Nephron progenitor cell (in vitro differentiated cells): ENCODE measurements around the gene CDK5RAP1.

Experiments
- DNase-seq: peaks from one replicate; pipeline ENCODE4 v3.0.0; 2021
- H3K27ac Mint-ChIP-seq: 2 replicates; pipeline ENCODE4 v1.8.0; 2021; ENCODE audit warnings: mild to moderate bottlenecking, moderate library complexity, mixed read lengths
- H3K27me3 Mint-ChIP-seq: 2 replicates; pipeline ENCODE4 v1.8.0; 2021; ENCODE audit warnings: mild to moderate bottlenecking, low read depth, mixed read lengths; ENCODE audit not compliant: poor library complexity
- H3K36me3 Mint-ChIP-seq: 2 replicates; pipeline ENCODE4 v1.8.0; 2021; ENCODE audit warnings: low read depth, mixed read lengths
- H3K4me1 Mint-ChIP-seq: 2 replicates; pipeline ENCODE4 v1.8.0; 2021; ENCODE audit warnings: mixed read lengths
- H3K4me3 Mint-ChIP-seq: 2 replicates; pipeline ENCODE4 v1.8.0; 2021; ENCODE audit warnings: mild to moderate bottlenecking, moderate library complexity, mixed read lengths
- H3K9me3 Mint-ChIP-seq: 2 replicates; pipeline ENCODE4 v1.8.0; 2021; ENCODE audit warnings: mild to moderate bottlenecking, moderate library complexity, mixed read lengths
- TF ChIP-seq, protein P1 (sequence below): fragments of 200-600 bp; sonication (generic); IDR thresholded peaks from 2 replicates; pipeline ENCODE4 v1.5.0; 2021; ENCODE audit warnings: antibody characterized with exemption

The CDK5RAP1 gene

DNA sequence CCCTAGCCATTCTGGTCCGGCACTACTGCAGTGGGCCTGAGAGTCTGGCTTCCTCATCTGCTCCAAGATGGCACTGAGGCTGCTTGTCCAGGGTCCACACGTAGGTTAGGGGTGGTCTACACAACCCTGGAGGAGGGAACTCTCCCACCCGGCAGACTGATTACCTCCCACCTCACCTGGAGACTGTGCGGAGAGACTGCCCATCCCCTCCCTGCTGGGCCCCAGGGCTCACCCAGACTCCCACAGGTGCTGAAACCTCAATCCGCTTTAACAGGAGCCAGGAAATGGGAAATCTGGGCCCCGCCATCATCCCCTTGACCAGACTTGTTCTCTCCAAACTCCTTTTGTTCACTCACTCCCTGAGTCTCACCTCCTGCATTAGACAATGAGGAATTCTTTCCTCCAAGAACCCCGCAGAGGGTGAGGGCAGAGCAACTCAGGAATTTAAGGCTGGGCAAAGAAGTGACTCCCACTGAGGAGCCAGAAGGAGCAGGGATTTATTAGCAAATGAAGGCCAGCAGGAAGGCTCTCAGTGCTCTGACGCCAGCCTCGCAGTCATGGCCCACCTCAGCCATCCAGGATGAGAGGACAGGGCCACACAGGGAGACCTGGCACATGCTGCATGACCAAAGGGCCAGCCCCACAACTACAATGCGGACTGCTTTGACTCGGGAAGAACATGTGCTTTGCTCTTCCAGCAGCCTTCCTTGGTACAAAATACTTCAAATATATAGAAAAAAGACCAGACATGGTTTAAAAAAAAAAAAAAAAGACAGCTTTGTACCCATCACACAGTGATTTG, 53.0 kb downstream of the CDK5RAP1 start:
- Mint-ChIP-seq H3K36me3 (peaks cover 16% of the 10 kb centered on the region), H3K27ac (no peak overlapping the region), H3K27me3 (no peaks in the 10 kb centered on the region), H3K4me3 (no peak overlapping the region), H3K4me1 (peaks cover 12% of the 10 kb centered on the region), H3K9me3 (no peaks in the 10 kb centered on the region)
- no peak for DNase-seq
- TF ChIP-seq, protein P1, sequence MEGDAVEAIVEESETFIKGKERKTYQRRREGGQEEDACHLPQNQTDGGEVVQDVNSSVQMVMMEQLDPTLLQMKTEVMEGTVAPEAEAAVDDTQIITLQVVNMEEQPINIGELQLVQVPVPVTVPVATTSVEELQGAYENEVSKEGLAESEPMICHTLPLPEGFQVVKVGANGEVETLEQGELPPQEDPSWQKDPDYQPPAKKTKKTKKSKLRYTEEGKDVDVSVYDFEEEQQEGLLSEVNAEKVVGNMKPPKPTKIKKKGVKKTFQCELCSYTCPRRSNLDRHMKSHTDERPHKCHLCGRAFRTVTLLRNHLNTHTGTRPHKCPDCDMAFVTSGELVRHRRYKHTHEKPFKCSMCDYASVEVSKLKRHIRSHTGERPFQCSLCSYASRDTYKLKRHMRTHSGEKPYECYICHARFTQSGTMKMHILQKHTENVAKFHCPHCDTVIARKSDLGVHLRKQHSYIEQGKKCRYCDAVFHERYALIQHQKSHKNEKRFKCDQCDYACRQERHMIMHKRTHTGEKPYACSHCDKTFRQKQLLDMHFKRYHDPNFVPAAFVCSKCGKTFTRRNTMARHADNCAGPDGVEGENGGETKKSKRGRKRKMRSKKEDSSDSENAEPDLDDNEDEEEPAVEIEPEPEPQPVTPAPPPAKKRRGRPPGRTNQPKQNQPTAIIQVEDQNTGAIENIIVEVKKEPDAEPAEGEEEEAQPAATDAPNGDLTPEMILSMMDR = no peak

DNA sequence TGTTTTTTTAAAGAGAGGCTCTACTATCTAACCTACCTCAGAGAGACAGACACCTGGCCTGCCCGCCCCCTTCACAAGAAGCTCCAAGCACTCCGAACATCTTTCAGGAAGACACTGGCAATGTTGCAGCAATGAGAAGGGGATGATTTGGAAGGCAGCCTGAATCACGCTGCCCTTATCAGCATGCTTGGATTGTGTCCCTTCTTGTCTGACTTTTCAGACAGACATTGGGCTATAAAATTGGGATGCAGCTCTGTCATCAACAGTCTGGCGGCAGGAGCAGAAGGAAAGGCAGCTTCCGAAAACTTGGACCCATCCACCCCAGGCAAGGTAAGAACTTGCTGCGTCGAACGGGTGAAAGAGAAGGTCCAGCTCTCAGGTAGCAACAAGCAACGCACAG, 56.0 kb downstream of the CDK5RAP1 start:
- Mint-ChIP-seq H3K27me3 (no peaks in the 10 kb centered on the region), H3K4me3 (no peak overlapping the region), H3K4me1 (peaks cover 14% of the 10 kb centered on the region), H3K9me3 (no peaks in the 10 kb centered on the region), H3K27ac (no peak overlapping the region), H3K36me3 (peaks cover 9% of the 10 kb centered on the region)
- no peak for DNase-seq
- TF ChIP-seq, protein P1 = no peak

DNA sequence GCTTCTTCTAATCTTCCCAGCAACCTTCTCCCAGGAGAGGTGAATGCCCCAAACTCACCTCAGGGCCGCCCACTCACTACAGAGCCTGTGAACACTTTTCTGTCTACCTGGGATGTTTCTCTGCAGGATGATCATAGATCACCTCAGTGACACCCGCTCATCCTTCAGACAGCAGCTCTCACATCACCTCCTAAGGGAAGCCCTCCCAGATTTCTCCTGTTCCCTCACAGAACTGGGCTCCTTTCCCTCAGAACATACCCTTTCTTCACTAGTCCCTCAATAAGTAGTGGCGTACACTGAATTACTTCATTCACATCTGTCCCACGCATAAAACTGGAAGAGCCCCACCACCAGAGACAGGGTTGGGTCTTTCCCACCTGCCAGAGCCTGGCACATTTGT, 57.8 kb downstream of the CDK5RAP1 start:
- Mint-ChIP-seq H3K27me3 (no peaks in the 10 kb centered on the region), H3K36me3 (no peaks in the 10 kb centered on the region), H3K9me3 (no peaks in the 10 kb centered on the region), H3K4me3 (no peak overlapping the region), H3K27ac (no peak overlapping the region), H3K4me1 (peaks cover 14% of the 10 kb centered on the region)
- DNase-seq = no peak
- TF ChIP-seq, protein P1 = no peak

DNA sequence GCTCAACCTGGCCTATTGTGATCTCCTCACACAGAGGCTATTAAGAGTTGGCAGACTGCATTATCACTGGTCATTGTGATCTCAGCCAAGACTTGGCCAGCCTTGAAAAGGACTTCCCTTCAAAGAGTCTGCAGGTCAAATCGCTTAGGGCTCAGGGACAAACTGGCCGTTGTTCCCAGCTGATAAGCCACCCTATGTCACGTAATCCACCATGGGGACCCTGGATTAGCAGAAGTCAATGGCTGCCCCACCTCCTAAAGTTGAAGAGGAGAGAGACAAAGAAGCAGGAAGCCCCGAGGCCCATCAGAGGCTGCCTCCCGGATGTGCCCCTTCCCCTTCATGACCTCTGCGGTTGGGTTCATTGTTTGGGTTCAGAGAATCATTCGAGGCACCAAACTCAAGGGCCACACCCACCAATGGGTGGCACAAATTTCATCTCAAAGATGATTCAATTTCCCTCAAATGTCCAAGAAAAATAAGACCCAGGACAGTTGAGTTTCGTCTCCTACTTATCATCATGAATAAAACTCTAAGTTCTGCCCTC, 61.7 kb downstream of the CDK5RAP1 start:
- DNase-seq = no peak
- H3K27me3 Mint-ChIP-seq = no peaks in the 10 kb centered on the region
- H3K4me1 Mint-ChIP-seq = peaks cover 6% of the 10 kb centered on the region
- no peaks in the 10 kb centered on the region for H3K36me3 Mint-ChIP-seq
- TF ChIP-seq, protein P1 = no peak
- no peak overlapping the region for H3K27ac Mint-ChIP-seq
- H3K9me3 Mint-ChIP-seq = no peaks in the 10 kb centered on the region
- H3K4me3 Mint-ChIP-seq = no peak overlapping the region

DNA sequence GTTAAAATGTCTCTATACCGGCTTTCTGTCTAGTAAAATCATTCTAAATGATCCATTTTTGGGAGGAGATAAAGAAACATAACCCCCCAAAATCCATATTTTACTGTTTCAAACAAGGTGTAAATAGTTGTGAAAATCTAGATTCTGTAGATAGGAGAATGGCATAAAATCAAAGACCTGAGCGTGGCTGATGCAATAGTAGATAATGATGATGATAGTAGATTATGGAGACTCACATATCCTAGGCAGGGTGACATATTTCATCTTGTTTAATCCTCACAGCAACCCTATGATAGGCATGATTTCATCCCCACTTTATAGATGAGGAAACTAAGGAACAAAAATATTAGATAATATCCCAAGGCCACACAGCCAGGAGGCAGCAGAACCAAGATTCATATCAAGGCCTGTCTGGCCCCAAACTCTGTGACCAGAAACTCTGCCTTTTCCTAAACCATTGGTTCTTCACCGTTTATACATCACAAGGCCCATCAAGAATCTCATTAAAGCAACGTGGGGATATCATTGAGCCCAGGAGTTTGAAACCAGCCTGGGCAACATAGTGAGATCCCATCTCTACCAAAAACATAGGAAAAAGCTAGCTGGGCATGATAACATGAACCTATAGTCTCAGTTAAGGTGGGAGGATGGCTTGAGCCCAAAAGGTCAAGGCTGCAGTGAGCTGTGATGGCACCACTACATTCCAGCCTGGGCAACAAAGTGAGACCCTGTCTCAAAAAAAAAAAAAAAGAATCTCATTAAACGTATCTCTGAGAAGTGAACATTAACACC, 62.7 kb downstream of the CDK5RAP1 start:
- peaks cover 5% of the 10 kb centered on the region for H3K4me1 Mint-ChIP-seq
- H3K27me3 Mint-ChIP-seq = peaks cover 8% of the 10 kb centered on the region
- no peak overlapping the region for H3K4me3 Mint-ChIP-seq
- no peaks in the 10 kb centered on the region for H3K9me3 Mint-ChIP-seq
- DNase-seq = no peak
- no peaks in the 10 kb centered on the region for H3K36me3 Mint-ChIP-seq
- TF ChIP-seq, protein P1 = no peak
- no peak overlapping the region for H3K27ac Mint-ChIP-seq
